AG04450 (cell line): Measurements from ENCODE around the gene LRRC8D. TPM values are rescaled to one million over a fixed set of nuclear protein-coding genes. Genes with fewer than 3 reads are reported as not detected.
"Not testable (repeated sequence)": the region's sequence is repeated elsewhere in the genome, so short reads cannot be mapped to it uniquely, and the experiment has no call there.

ENCODE experiments used
- CTCF ChIA-PET: fragments of 300-600, 350-600 bp; formaldehyde crosslinking; extraction: SDS; loops from one replicate; lab custom pipeline; 2022; ENCODE audit warnings: antibody characterized with exemption, inconsistent platforms; lab: Charles Lee
- POLR2A ChIA-PET: fragments of 350-600 bp; formaldehyde crosslinking; extraction: SDS; loops from one replicate; lab custom pipeline; 2021; ENCODE audit warnings: antibody characterized with exemption, inconsistent platforms; lab: Yijun Ruan, JAX
- DNase-seq: peaks from one replicate; pipeline ENCODE4 v3.0.0-alpha.2; 2011; ENCODE audit warnings: low read depth, low spot score
- H3K27ac ChIP-seq: one replicate; pipeline ENCODE4 v1.5.1; 2012; ENCODE audit warnings: low read depth, low read length, control low read depth
- H3K27me3 ChIP-seq: one replicate; pipeline ENCODE4 v1.6.0; 2012; ENCODE audit warnings: low read length; ENCODE audit not compliant: control insufficient read depth, insufficient read depth
- H3K4me3 ChIP-seq: 2 replicates; pipeline ENCODE4 v1.5.1; 2011; ENCODE audit warnings: mild to moderate bottlenecking, low read depth, low read length, control low read depth
- H3K9me3 ChIP-seq: 2 replicates; pipeline ENCODE4 v1.5.1; 2012; ENCODE audit warnings: low read length; ENCODE audit not compliant: control insufficient read depth, insufficient read depth
- CTCF ChIP-seq: IDR thresholded peaks from 2 replicates; pipeline ENCODE4 v1.5.1; 2011; ENCODE audit warnings: low read depth, low read length, control low read depth, inconsistent platforms
- polyA minus RNA-seq: library from RNA; depleted of rRNA, polyadenylated mRNA; stranded (reverse); fragments of >200 nt; gene quantifications from 2 replicates; pipeline ENCODE4 v1.2.3, GENCODE V29; 2011; rRNA and poly(A)+ RNA removed
- polyA plus RNA-seq: library from polyadenylated mRNA; depleted of rRNA; stranded (reverse); fragments of >200 nt; gene quantifications from 2 replicates; pipeline ENCODE4 v1.2.3, GENCODE V29; 2011; rRNA removed

The LRRC8D gene
- polyA plus RNA-seq (41.1 and 48.7 TPM in 2 replicates), polyA minus RNA-seq (49.3 and 51.0 TPM in 2 replicates)

DNA sequence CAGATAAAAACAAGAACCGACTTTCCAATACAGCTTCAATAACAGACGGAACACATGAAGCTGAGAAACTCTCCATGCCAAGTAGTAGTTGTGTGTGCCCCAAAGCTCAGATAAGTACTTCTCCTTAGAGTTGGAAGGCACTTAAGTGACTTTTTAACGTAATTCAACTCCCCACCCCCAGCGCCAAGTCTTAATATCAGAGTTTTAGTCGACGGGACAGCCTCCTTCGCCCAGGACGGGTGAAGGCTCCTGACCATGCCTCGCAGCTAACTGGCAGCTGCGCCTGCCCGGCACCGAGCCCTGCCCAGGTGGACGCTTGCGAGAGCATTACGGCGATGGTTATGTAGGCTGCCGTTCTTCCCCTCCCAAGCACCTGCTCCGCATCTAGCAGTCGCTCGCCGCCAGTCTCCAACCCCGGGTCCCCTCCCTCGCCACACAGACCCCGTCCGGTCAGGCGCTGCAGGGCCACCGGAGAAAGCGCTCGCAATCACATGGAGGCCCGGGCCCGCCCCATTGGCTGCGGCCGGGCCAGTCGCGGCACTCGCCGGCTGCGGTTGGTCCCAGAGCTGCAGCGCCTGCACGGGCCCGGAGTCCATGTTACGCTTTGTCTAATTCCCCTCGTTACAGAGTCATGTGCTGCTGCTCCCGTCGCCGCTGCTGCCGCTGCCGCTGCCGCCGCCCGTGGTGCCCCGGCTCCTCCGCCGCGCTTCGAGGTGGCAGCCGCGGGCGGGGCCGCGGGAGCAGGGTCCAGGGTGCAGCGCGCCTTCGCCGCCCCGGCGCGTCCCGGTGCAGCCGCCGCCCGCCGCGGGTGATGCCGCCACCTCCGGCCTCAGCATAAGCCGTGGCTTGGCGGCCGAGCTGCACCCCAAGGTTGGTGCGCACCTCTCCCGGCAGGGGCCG is at the start of gene LRRC8D:
TSS of gene LRRC8D (plus strand) at position 611 of the 900 bp plus-strand sequence. CDS start 112,037 bp downstream, outside the sequence.
- POLR2A ChIA-PET, result interaction anchor here (0.6 to 1.5 kb wide), 3 partner anchors 8 to 90 kb away, joined by 3 to 5 read pairs (median 3); no protein-coding TSS in a partner anchor

DNA sequence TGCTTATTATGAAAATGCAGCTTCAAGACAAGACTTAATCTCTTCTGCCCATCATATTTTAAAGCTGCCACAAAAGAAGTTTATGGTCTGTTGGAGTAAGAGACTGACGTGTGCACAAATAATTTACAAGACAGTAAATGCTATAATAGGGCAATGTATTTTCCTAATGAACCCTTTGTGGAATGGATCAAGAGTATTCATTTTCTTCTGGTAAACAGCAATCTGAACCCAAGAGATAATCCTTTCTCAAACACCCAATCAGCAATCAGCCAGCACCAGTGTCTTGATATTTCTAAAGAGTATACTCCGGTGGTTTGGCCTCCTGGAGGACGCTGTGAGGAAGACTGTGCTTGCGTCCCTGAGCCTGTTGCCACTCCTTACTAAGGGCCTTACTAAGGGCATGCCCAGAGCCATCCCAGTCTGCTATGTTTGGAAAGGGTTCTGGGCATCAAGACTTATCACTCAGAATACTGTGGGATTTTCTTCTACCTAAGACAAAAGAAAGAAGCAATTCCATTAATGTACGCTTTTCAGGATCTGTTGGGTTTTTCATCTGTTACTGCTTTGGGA is 48.8 kb upstream of the LRRC8D start:
- Histone ChIP-seq H3K9me3 (no peaks in the 10 kb centered on the region), H3K27ac (no peak overlapping the region), H3K4me3 (no peak overlapping the region), H3K27me3 (peaks cover 7% of the 10 kb centered on the region)
- ChIA-PET CTCF (interaction anchor here (0.6 to 3.8 kb wide), 3 partner anchors 8 to 31 kb away, joined by 4 to 23 read pairs (median 5); no protein-coding TSS in a partner anchor), POLR2A (no interaction called here)
- no peak for TF ChIP-seq CTCF
- DNase-seq, result no peak

More for the DNA sequence above, at the start of gene LRRC8D:
- H3K27me3 ChIP-seq, result peaks cover 4% of the 10 kb centered on the region
- H3K4me3 ChIP-seq, result peak within 1 kb of the TSS; percentile 75
- CTCF ChIA-PET, result interaction anchor here (0.8 kb wide), 1 partner anchor 166 kb away, joined by 10 read pairs; no protein-coding TSS in a partner anchor
- TF ChIP-seq CTCF, result no peak
- no peak within 1 kb of the TSS for H3K27ac ChIP-seq
- H3K9me3 ChIP-seq, result no peaks in the 10 kb centered on the region; the same call in 1 of the 2 replicates
- DNase-seq, result no peak

- CTCF ChIA-PET, result interaction anchor here (1.5 kb wide), 1 partner anchor 13 kb away, joined by 4 read pairs; no protein-coding TSS in a partner anchor
- POLR2A ChIA-PET, H3K9me3 ChIP-seq, H3K27me3 ChIP-seq, DNase-seq, H3K4me3 ChIP-seq, H3K27ac ChIP-seq: not testable (repeated sequence)
Observed at GRCh38 chr1:89776104-89776503, 44.7 kb upstream of the LRRC8D start.

DNA sequence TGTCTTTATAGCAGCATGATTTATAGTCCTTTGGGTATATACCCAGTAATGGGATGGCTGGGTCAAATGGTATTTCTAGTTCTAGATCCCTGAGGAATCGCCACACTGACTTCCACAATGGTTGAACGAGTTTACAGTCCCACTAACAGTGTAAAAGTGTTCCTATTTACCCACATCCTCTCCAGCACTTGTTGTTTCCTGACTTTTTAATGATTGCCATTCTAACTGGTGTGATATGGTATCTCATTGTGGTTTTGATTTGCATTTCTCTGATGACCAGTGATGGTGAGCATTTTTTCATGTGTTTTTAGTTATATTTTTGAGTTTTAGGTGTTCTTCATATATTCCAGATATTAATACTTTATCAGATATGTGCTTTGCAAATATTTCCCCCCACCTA is 43.6 kb upstream of the LRRC8D start:
- CTCF ChIA-PET, result interaction anchor here (0.5 to 1.0 kb wide), 2 partner anchors 14 to 174 kb away, joined by 4 to 5 read pairs; no protein-coding TSS in a partner anchor
- H3K4me3 ChIP-seq, H3K27me3 ChIP-seq, H3K27ac ChIP-seq, POLR2A ChIA-PET, H3K9me3 ChIP-seq, DNase-seq: not testable (repeated sequence)

DNA sequence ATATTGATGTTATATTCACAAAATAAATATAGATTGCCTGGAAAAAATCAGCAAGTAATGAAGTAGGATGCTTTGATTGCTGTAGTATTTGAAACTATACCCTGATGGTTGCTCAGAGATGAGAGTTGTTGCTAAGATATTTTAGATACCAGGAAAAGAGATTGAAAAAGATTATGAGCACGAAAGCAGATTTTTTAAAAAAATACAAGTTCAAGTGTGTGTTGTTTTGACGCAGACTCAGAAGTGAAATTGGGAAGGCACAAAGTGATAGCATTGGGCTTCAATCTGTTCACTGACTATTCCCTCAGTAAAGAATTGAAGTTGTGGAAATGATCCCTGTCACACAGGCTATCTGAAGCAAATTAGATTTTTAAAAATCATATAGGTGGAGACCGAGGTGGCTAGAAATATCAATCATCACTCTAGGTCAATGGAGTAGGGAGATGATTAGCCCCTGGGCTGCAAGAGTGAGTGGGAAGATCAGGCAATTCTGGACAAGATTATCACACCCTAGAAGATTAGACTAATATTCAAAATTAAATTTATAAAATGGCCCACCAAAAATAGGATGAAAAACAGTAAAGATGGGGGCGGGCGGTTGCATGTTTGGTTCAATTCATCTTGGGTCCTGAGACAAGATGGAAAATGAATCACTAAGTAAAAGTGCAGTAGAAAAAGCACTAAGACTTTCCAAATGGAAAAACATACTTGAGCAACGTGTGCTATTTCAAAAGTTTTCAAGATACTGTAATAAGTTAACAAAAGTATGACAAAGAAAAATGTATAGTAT is 41.5 kb upstream of the LRRC8D start:
- no peak for TF ChIP-seq CTCF
- DNase-seq, result no peak
- ChIA-PET CTCF (interaction anchor here (1.1 to 7.6 kb wide), 4 partner anchors 10 to 267 kb away, joined by 3 to 112 read pairs (median 6); no protein-coding TSS in a partner anchor), POLR2A (interaction anchor here (1.1 kb wide), 1 partner anchor 22 kb away, joined by 4 read pairs; no protein-coding TSS in a partner anchor)
- Histone ChIP-seq H3K27me3 (peaks cover 10% of the 10 kb centered on the region), H3K4me3 (no peak overlapping the region), H3K27ac (no peak overlapping the region), H3K9me3 (no peaks in the 10 kb centered on the region)
